GM19463 (cell line): ENCODE results near the gene SPINK1.
"Not testable (repeated sequence)": the region's sequence is repeated elsewhere in the genome, so short reads cannot be mapped to it uniquely, and the experiment has no call there.

Source experiments
- ATAC-seq: cut with Tn5 transposase; IDR thresholded peaks from one replicate; pipeline ENCODE4 v1.9.1; 2021; ENCODE audit warnings: mild to moderate bottlenecking, moderate library complexity; ENCODE audit not compliant: unreplicated experiment

Gene SPINK1

DNA sequence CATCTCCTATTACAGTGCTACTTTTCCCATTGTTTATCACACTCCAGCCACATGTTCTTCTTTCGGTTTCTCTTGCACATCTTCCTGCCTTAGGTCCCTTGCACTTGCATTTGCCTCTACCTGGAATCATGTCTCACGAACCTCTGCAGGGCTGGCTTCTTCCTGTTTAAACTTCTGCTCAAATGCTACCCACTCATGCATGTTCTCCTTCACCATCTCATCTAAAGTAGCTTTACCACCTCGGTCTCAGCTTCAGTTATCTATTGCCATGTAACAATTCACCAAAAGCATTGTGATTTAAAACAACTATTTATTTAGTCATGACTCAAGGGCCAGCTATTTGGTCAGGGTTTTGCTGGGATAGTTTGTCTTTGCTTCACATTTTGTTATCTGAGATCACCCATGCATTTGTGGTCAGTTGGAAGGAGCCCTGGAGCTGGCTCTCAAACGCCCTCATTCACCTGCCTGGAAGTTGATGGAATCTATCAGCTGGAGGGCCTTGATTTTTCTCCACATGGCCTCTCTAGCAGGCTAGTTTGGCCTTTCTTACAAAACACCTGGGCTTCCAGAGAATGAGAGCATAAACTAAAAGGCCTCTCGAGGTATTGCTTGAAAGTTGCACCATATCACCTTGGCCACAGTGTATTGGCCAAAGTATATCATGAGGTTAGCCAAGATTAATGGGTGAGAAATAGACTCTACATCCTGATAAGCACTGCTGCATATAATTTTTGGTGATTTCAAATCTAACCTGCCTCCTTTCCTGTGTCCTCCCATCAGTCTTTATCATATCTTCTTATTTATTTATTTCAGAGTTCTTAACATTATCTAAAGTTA lies 21.4 kb downstream of the SPINK1 start:
- no peak for ATAC-seq

DNA sequence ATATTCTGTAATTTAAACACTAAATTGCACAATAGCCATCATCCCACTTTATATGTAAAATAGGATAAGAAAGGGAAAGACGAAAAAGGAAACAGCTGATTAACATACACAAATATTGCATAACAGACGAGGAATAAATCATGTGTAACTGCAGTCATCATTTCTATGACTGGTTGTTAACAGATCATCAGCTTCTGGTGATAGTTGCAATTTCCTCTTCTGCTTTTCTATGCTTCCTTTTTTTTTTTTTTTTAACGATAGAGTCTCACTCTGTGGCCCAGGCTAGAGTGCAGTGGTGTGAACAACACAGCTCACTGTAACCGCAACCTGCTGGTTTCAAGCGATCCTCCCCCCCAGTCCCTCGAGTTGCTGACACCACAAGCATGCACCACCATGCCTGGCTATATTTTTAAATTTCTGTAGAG lies 26.4 kb downstream of the SPINK1 start:
- ATAC-seq, result peak; percentile 76

- ATAC-seq, result no peak
Observed at GRCh38 chr5:147804334-147804733, 27.1 kb downstream of the SPINK1 start.

DNA sequence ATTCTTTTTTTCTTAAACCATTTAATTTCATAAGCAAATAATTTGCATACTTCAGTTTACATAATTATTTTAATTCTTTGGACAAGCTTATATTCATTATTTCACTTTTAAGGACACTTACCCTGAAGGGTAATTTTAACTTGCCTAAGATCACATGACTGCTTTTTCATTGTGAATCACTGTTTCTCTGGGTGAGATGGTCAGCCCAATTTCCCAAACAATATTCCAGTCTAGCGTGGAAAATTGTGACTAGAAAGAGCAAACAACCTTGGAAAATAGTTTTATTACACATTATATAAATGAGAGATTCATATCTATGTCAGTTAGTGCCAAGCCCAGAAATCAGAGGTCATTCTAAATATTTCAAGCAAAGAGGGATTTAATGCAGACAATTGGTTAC lies 27.5 kb downstream of the SPINK1 start:
- no peak for ATAC-seq

DNA sequence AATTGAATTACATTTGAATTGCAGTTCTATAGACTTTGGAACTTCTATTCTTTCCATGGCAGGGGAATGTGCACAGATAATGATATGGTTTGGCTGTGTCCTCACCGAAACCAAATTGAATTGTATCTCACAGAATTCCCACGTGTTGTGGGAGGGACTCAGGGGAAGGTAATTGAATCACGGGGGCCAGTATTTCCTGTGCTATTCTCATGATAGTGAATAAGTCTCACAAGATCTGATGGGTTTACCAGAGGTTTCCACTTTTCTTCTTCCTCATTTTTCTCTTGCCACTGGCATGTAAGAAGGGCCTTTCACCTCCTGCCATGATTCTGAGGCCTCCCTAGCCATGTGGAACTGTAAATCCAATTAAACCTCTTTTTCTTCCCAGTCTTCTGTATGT lies 28.3 kb downstream of the SPINK1 start:
- not testable (repeated sequence) for ATAC-seq

DNA sequence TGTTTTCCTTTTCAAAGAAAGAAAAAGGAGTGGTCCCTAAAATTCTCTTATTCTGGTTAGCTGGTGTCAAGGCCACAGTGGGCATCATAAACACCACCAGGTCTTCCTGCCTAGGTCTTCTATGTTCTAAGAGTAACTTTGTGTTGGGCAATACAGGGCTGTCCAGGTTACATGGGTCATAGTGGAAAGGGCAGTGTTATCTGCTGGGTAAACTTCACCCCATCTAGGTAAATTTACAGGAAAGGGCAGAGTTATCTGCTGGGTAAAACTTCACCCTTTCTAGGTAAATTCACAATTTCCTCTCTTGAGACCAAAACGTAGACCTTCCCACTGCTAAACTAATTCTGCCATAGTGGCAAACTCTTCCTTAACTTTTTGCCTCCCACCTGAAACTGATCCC lies 30.0 kb downstream of the SPINK1 start:
- ATAC-seq, result no peak

- ATAC-seq, result no peak
Observed at GRCh38 chr5:147800491-147800890, 31.0 kb downstream of the SPINK1 start.

DNA sequence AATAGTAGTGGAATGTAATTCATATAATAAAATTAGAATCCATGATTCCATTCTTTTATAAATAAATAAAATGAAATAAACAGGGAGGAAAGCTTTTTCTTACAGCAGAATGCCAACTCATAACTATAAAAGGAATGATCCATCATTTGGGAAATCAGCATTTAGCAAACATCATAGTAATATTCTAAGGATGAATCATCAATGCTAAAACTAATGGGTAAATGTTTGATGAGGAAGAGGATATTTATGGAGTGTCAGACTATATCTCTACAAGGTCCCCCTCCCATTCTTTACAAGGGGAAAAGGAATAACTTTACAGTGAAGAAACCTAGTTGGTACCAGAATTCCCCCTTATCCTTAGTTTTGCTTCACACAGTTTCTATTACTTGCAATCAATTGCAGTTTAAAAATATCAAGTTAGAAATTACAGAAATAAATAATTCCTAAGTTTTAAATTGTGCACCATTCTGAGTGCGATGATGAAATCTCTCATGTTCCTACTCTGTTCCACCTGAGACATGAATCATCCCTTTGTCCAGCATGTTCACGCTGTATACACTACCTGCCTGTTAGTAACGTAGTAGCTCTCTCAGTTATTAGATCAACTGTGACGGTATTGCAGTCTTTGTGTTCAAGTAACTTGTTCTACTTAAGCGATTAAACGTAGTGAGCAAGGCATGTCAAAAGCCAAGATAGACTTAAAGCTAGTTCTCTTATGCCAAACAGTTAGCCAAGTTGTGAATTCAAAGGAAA lies 34.7 kb downstream of the SPINK1 start:
- ATAC-seq, result no peak

GRCh38 chr5:147791181-147791580 lies 40.3 kb downstream of the SPINK1 start:
- no peak for ATAC-seq

- no peak for ATAC-seq
Observed at GRCh38 chr5:147789820-147790219, 41.7 kb downstream of the SPINK1 start.

- ATAC-seq, result no peak
Observed at GRCh38 chr5:147788023-147788422, 43.4 kb downstream of the SPINK1 start.

DNA sequence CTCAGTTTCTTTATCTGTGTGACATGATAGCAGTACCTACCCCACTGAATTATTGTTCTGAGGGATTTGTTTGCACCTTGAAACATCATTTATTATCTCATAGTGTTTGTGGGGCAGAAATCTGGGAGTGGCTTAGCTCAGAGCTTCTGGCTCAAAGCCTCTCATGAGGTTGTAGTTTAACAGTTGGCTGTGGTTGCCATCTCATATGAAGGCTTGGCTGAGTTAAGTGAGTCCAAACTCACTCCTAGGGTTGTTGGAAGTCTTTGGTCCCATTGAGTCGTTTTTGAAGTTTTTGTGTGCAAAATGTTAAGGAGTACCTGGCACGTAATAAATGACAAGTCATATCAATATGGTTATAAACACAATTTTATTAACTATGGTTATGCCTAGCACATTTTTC lies 45.3 kb downstream of the SPINK1 start:
- no peak for ATAC-seq

GRCh38 chr5:147784146-147784987 lies 47.1 kb downstream of the SPINK1 start:
- ATAC-seq, result no peak

GRCh38 chr5:147782110-147783028 lies 49.1 kb downstream of the SPINK1 start, which contains the start of gene JAKMIP2:
Gene JAKMIP2, minus strand, starts transcription at chr5:147782728. Its CDS starts 110,922 bp downstream, at chr5:147671806.
- ATAC-seq, result peak; percentile 89

DNA sequence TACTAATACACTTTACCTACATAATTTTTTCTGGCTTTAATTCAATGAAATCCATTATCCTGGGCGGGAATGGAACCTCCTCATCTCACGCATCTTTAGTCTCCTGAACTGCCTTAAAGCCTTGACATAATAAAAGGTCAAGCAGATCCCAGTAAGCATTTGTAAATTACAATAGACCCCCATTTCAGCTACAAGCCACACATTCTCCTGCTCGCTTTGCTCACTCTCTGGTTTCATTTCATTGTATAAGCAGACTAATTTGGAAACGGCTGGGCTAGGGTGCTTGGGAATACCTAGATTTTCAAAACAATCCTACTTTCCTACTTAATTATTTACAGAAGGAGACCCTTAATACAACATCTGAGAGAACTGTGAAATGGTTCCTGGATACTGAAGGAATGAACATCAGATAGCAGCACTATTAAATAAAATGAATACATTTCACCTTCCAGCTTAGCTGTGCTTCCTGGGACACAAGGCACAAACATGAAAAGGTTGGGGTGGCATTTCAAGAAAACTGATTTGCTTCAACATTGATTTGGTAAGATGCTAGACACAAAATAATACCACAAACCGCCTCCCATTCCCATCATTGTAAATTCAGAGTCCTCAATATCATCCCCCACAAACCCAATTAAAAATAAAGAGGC lies 50.4 kb downstream of the SPINK1 start:
- no peak for ATAC-seq

GRCh38 chr5:147779694-147780093 lies 51.8 kb downstream of the SPINK1 start:
- ATAC-seq, result no peak

- no peak for ATAC-seq
Observed at GRCh38 chr5:147776989-147777388, 54.5 kb downstream of the SPINK1 start.
